Right lobe of liver (tissue), 6 donors: ENCODE measurements around the gene IGFL1. TPM values are rescaled to one million over a fixed set of nuclear protein-coding genes. Genes with fewer than 3 reads are reported as not detected.
"Not testable (repeated sequence)": the region's sequence is repeated elsewhere in the genome, so short reads cannot be mapped to it uniquely, and the experiment has no call there.

ENCODE experiments used
- ATAC-seq, 4 donors: fragments of 200-7000 bp; cut with Tn5 transposase; one replicate each; pipeline ENCODE4 v1.9.1; 2020; ENCODE audit warnings: mild to moderate bottlenecking in 4 of 4, moderate library complexity in 4 of 4
- DNase-seq, 3 donors: peaks; one replicate each; pipeline ENCODE4 v3.0.0-alpha.2; 2020
- H3K27ac ChIP-seq, 3 donors: fragments of 200-600 bp; one replicate each; pipeline ENCODE4 v1.8.0; 2022
- H3K27me3 ChIP-seq, 2 donors: fragments of 200-600 bp; one replicate each; pipeline ENCODE4 v1.8.0; 2022
- H3K36me3 ChIP-seq, 4 donors: fragments of 200-600 bp; sonication (generic) in 1 of 4; one replicate each; pipeline versions ENCODE4 v1.5.1 to v1.8.0; 2017 to 2022; ENCODE audit warnings: control low read depth in 1 of 4
- H3K4me1 ChIP-seq, 4 donors: fragments of 200-600 bp; sonication (generic) in 1 of 4; one replicate each; pipeline versions ENCODE4 v1.5.1 to v1.8.0; 2017 to 2022; ENCODE audit warnings: control low read depth in 1 of 4
- H3K4me3 ChIP-seq, 3 donors: fragments of 200-600 bp; one replicate each; pipeline ENCODE4 v1.8.0; 2022
- H3K9me3 ChIP-seq, 4 donors: fragments of 200-600 bp; sonication (generic) in 1 of 4; one replicate each; pipeline versions ENCODE4 v1.5.1 to v1.8.0; 2017 to 2022; ENCODE audit warnings: control low read depth in 1 of 4
- CTCF ChIP-seq, 4 donors: fragments of 200-600 bp in 3 of 4; fragments of 450-650 bp in 1 of 4; IDR thresholded peaks; one replicate each; pipeline versions ENCODE4 v1.5.1 to v1.8.0; 2016 to 2022; ENCODE audit warnings: antibody characterized with exemption in 4 of 4, mild to moderate bottlenecking in 2 of 4
- POLR2A ChIP-seq: fragments of 450-650 bp; IDR thresholded peaks from one replicate; pipeline ENCODE4 v1.6.1; 2017; ENCODE audit warnings: antibody characterized with exemption, mild to moderate bottlenecking
- WGBS: methylation state at CpG from one replicate; pipeline ENCODE4 v1.1.6; 2018; ENCODE audit warnings: low coverage, low lambda C conversion rate; ENCODE audit not compliant: insufficient coverage; ENCODE audit errors: missing lambda C conversion rate; 5-methylcytosine and 5-hydroxymethylcytosine counted together
- intact Hi-C, 2 donors: fragments of 100-400 bp; cut with DNase I; formaldehyde crosslinking; loops; one replicate each; pipeline versions ENCODE4 v1.11.2 to v1.14.1; 2022
- total RNA-seq, 6 experiments: library from RNA; depleted of rRNA in 2 of 6; stranded (reverse); fragments of >200 nt in 2 of 6; fragmentation: NEBNext Ultra II Directional in 3 of 6; extraction: Animal tissue kit (Norgen Biotek cat#: 25700) in 3 of 6; gene quantifications; one replicate each; pipeline versions ENCODE4 v1.1.0 to v1.2.4, GENCODE V29; 2016 to 2023
- donor health status: DM: no; HTN: yes; CAD: no.
- donor health status: DM: no; HTN: no; CAD: no.
- donor health status: DM: no; HTN: no; CAD: no.
- donor health status: DM: no; HTN: yes; CAD: no.
- donor health status: DM: no; HTN: yes; CAD: no.

The IGFL1 gene
- total RNA-seq, 6 experiments from 2014 or later: not detected

GRCh38 chr19:46206176-46206575 is 23.4 kb upstream of the IGFL1 start:
- H3K36me3 ChIP-seq: no peaks in the 10 kb centered on the region
- intact Hi-C loops: no loop called here
- WGBS: 73% methylated on average over 4 of the region's 5 CpGs
- no peak overlapping the region for H3K27ac ChIP-seq
- H3K27me3 ChIP-seq: no peaks in the 10 kb centered on the region
- H3K4me3 ChIP-seq: no peak overlapping the region
- DNase-seq: no peak
- no peaks in the 10 kb centered on the region for H3K4me1 ChIP-seq
- TF ChIP-seq CTCF (IDR thresholded peaks at IDR 0.05): no peak
- TF ChIP-seq POLR2A: no peak
- ATAC-seq: no peak
- no peaks in the 10 kb centered on the region for H3K9me3 ChIP-seq

GRCh38 chr19:46206682-46207081 is 22.9 kb upstream of the IGFL1 start:
- Histone ChIP-seq H3K4me3 (no peak overlapping the region), H3K27ac (no peak overlapping the region), H3K9me3 (no peaks in the 10 kb centered on the region), H3K27me3 (no peaks in the 10 kb centered on the region), H3K36me3 (no peaks in the 10 kb centered on the region), H3K4me1 (no peaks in the 10 kb centered on the region)
- no peak for ATAC-seq
- TF ChIP-seq POLR2A (no peak), CTCF (IDR thresholded peaks at IDR 0.05) (no peak)
- intact Hi-C loops: no loop called here
- 76% methylated on average over 3 of the region's 3 CpGs for WGBS
- no peak for DNase-seq

DNA sequence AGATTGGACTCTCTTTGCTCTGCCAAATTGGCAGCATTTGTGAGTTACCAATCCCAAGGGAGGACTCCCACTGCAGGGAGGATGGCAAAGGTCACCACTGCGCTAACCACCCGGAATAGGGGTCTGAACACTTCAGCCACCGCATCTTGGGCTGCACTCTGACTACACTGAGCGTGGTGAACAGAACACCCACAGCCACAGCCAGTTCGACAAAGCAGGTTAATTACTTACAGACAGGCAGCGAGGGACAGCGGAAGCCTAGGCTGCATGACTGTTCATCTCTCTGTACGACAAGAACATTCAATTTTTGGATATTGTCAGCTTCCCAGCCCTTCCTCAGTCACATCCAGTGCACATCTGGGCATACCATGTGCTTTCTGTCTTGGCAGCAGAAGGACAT is 21.7 kb upstream of the IGFL1 start:
- H3K27ac ChIP-seq, intact Hi-C loops, H3K9me3 ChIP-seq, H3K27me3 ChIP-seq, H3K36me3 ChIP-seq, H3K4me1 ChIP-seq, DNase-seq, H3K4me3 ChIP-seq: not testable (repeated sequence)
- peak in 2 of 4 donors; percentile 11 to 40 for ATAC-seq
- 100% methylated on average over 2 of the region's 8 CpGs for WGBS

DNA sequence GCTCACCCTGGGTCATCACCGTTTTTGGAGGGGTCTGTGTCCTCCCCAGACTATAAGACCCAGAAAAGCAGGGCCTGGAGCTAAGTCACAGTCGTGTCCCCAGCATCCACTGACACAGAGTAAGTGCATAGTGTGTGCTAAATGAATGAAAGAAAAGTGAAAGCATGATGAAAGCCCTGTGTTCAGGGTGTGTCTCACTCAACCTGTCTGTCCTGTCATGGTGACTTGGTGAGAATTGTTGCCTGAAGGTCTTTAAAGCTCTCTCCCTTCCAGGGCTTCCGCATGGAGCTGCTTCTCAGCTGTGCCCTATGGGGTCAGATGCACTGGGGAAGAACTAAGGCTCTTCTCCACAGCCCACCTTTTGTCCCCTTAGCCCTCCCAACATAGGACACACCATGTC is 20.5 kb upstream of the IGFL1 start:
- ATAC-seq (no peak), DNase-seq (no peak)
- WGBS: 29% methylated on average over 1 of the region's 3 CpGs
- Histone ChIP-seq H3K27me3 (no peaks in the 10 kb centered on the region), H3K4me1 (no peaks in the 10 kb centered on the region), H3K9me3 (no peaks in the 10 kb centered on the region), H3K27ac (no peak overlapping the region), H3K4me3 (no peak overlapping the region), H3K36me3 (no peaks in the 10 kb centered on the region)
- intact Hi-C loops: no loop called here
- no peak for TF ChIP-seq POLR2A
- no peak for TF ChIP-seq CTCF (IDR thresholded peaks at IDR 0.05)

GRCh38 chr19:46209472-46209871 is 20.1 kb upstream of the IGFL1 start:
- WGBS: 71% methylated on average over 1 of the region's 1 CpG
- H3K27ac ChIP-seq: no peak overlapping the region
- ATAC-seq: no peak
- H3K4me1 ChIP-seq: no peaks in the 10 kb centered on the region
- no peaks in the 10 kb centered on the region for H3K9me3 ChIP-seq
- H3K4me3 ChIP-seq: no peak overlapping the region
- no peaks in the 10 kb centered on the region for H3K36me3 ChIP-seq
- no peak for DNase-seq
- no peaks in the 10 kb centered on the region for H3K27me3 ChIP-seq
- intact Hi-C loops: no loop called here
- TF ChIP-seq CTCF (IDR thresholded peaks at IDR 0.05) (no peak), POLR2A (no peak)
